Measurements from ENCODE around the gene INPP4B.

The INPP4B gene

DNA sequence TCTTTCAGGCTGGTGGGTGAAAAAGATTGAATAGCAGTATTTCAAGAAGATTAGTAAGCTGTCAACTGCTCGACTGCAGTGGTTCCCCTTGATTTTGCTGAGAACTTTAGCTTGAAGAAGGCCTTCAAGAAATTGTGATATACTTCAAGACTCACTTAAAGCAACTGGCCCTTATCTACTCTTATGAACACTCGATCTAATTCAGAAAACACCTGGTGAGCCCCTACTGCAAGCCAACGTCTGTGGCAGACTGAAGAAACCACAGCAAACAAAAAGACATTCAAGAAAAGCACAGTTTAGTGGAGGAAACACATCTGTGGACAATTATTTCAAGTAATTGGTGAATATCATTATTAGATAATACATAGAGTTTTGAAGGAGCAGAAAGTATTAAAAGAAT is 119.0 kb downstream of the INPP4B start:
- no peak for DNase-seq (ENCODE audit: low read depth)

DNA sequence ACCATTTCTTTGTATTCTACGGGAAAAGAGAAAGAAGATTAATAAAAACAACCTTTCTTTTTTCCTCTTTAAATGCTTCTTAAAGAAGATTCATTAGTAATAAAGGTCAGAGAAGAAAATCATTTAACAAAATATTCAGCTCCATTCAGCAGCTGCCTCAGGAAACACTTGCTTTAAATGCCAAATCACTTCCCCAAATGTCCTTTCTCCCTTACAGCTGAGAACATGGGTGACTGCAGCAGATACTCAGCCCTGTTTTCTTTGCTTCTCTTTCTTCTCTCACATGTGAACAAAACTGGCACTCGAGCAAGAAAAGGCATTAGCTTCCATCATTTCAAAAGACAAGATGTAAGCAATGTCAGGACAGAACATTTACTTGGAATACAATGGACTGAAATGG is 120.2 kb downstream of the INPP4B start:
- DNase-seq (ENCODE audit: low read depth): no peak

- DNase-seq (ENCODE audit: low read depth): no peak
Measured at GRCh38 chr4:142721187-142721586, 124.9 kb downstream of the INPP4B start.

DNA sequence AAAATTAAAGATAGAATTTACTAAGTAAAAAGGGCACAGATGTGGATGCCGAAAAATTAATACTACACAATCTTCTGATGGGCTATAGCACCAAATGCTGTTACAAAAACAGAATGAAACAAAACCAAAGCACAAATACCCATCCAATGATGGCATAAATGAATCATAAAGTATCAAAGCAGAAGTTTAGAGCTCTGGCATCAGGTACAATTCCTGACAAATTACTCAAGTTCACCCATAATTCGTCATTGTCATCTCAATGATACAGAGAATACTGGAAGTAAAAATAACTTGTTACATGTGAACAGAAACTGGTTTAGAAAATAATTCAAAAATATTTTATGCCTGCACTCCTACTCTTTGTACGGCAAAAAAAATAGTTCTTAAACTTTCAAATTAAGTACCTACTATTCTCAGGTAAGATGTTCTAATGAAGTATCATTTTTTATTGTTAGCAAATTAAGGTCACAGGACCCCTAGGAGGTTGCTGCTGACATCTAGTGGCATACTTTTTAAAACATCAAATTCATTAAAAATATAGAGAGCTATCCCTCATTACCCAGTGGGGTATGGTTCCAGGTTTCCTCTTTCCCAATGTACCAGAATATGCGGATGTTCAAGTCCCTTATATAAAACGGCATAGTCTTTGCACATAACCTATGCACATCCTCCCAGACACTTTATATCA is 126.1 kb downstream of the INPP4B start:
- DNase-seq (ENCODE audit: low read depth): no peak

GRCh38 chr4:142718981-142719380 is 127.1 kb downstream of the INPP4B start:
- no peak for DNase-seq (ENCODE audit: low read depth)

GRCh38 chr4:142715727-142716126 is 130.4 kb downstream of the INPP4B start:
- no peak for DNase-seq (ENCODE audit: low read depth)

- no peak for DNase-seq (ENCODE audit: low read depth)
Measured at GRCh38 chr4:142713282-142714030, 132.6 kb downstream of the INPP4B start.

GRCh38 chr4:142708231-142708630 is 137.9 kb downstream of the INPP4B start:
- DNase-seq (ENCODE audit: low read depth): no peak

- DNase-seq (ENCODE audit: low read depth): no peak
Measured at GRCh38 chr4:142707401-142707800, 138.7 kb downstream of the INPP4B start.

GRCh38 chr4:142706381-142706780 is 139.7 kb downstream of the INPP4B start:
- DNase-seq (ENCODE audit: low read depth): no peak

- DNase-seq (ENCODE audit: low read depth): no peak
Measured at GRCh38 chr4:142705820-142706219, 140.3 kb downstream of the INPP4B start.

DNA sequence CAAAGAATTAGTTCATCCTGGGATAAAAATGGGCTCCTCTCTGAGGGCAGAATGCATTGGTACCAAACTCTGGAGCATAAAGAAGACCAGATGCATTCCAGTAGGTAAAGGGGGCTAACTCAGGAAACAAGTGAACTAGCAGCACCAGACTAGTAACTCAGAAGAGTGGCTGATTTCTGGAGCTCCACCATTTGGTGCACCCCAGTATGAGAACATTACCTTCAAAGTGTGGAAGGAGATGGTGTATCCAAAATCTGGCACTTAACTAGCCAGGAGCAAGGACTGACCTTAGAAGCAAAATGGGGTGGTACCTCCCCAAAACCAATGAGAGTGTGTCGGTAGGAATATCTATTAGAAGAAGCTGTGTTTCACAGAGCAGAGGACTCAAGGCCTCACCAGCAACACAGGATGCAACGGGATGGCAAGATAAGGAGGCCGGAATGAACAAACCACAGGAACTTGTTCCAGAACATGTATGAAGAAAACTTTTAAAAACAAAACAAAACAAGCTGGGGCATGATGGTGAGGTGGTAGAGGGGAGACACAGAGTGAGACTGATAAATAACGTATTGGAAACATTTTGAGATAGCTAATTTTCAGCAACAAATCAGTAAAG is 142.3 kb downstream of the INPP4B start:
- DNase-seq (ENCODE audit: low read depth): no peak

- no peak for DNase-seq (ENCODE audit: low read depth)
Measured at GRCh38 chr4:142701017-142701416, 145.1 kb downstream of the INPP4B start.

- DNase-seq (ENCODE audit: low read depth): no peak
Measured at GRCh38 chr4:142700531-142700930, 145.6 kb downstream of the INPP4B start.

- DNase-seq (ENCODE audit: low read depth): no peak
Measured at GRCh38 chr4:142698552-142698951, 147.5 kb downstream of the INPP4B start.

- no peak for DNase-seq (ENCODE audit: low read depth)
Measured at GRCh38 chr4:142697928-142698327, 148.2 kb downstream of the INPP4B start.

GRCh38 chr4:142697320-142697719 is 148.8 kb downstream of the INPP4B start:
- DNase-seq (ENCODE audit: low read depth): no peak

DNA sequence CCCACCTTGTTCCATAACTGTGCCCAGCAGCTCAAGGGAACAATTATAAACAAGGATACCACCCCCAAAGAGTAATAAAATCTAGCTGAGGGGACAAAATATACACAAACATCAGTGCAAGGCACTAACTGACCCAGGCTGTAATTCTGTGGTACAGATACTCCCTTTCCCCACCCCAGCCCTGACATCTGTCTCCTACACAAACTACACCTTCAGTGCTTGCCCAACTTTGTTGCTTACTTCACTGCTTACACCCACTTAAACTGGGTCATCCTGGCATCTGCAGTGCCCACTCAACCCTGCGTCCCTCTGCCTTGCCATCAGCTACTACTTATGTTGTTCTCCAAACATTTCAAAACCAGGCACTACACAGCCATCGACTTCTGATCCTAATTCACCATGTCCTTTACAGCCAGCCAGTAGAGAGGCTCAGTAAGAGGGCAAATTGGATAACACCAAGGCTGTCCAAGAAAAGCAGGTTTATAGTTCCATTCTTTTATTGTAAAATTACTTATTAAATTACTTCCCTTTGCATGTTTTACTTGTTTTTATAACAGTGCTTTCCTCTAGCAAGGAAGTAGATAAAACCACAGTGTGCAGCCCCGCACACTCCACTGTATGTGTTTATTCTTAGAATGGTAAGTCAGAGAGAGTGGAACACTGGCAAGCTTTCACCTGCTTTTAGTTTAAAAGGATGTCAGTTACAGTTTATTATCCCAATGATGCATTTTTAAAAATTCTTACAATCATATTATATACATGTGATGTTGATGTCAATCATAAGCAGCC is 149.6 kb downstream of the INPP4B start:
- no peak for DNase-seq (ENCODE audit: low read depth)

DNA sequence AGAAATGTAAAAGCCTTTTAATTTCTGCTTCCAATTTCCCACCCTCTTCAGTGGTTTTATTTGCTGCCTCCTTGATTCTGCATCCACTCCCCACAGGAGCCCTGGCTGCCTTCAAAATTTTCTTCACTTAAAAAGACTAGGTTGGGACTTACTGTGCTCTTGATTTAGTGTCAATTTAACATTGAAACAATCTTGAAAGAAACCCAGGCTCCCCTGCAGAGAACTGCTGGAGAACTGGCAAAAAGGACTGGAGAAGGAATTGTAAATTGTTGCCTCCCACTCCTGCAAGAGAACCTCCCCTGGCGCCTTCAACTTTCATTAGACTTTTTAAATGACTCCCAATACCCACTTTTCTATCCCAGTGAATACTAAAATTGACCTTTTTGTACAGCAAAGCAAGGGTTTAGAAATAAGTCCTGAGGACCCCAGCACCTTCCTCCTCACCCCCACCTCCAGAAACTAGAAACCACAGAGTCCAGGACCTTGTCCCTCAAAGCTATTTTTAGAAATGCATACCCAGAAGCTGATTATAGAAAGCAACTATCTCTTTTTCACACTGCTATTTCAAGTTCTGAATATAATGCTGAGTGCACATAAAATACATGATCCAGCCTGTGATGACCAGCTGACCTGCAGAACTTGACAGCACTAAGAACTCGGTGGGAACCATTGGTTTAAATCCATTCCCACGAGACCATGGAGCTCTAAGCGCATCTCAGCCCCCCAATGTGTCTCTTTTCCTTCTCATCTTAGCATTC is 155.5 kb downstream of the INPP4B start:
- DNase-seq (ENCODE audit: low read depth): no peak

DNA sequence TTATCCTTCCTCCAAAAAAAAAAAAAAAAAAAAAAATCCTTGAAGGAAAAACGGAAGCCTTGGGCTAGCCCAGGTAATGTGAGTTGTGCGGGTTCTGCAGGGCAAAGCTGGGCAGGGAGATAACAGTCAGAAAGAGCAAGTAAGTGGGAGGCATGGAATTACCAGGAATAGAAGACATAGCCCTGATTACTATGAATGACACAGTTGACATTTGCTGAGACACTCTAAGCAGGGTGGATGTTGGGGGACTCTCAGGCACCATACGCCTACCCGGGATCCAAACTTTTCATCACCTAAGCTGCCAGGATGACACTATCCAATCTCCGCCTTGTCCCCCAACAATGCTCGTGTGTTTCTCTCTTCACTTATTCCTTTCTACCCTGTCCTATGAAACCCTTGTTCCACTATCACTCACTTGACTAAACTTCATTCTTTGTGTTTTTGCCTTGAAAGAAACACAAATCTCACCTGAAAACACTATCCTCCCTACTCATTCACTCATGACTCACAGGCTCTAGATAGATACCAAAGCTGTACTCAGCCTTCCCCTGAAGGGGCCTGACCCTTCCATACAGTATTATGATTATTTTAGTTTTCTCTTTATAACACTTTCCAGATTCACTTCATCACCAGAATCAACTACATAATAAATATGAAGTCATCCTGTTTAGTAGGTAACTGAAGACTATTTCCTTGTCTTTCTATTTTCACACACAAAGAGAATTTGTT is 158.4 kb downstream of the INPP4B start:
- no peak for DNase-seq (ENCODE audit: low read depth)

DNA sequence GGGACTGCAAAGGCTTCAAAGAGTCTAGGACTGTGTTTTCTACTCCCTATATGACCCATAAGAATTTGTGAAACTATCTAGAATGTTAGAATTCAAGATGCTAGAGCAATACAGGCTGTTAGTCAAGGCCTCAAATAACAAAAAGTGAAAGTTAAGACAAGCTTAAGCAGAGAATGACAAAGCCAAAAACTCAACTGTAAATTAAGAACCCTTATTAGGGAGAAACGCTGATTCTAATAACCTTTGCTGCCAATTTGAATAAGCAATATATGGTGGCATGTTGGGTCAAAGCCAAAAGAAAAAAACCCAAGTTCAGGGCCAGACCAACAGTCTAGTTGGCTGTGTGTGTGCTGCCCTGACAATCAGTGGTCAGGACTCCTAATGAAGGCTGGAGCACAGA is 160.0 kb downstream of the INPP4B start:
- no peak for DNase-seq (ENCODE audit: low read depth)

All from HS-5 (cell line).